ENCODE results near the gene CEP72.
"Not testable (repeated sequence)": the region's sequence is repeated elsewhere in the genome, so short reads cannot be mapped to it uniquely, and the experiment has no call there.

CEP72 gene

DNA sequence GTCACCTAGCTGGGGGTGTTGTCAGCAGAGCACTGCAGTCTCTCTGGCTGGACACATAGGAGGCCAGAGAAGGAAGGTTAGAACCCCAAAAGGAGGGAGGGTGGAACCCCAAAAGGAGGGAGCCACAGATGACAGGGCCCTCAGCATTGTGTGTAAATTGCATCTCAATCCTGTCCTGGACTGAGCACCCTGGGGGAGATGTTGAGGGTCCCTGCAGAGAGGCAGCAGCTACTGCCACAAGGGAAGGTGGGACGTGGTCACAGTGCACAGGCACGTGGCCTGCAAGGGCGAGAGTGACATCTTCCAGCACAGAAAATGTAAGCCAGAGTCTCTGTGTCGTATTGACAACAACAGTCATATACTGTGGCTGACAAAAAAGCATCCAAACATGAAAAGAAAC lies 36.5 kb upstream of the CEP72 start:
- Mint-ChIP-seq H3K27ac (no peak overlapping the region), H3K9me3 (no peaks in the 10 kb centered on the region), H3K36me3 (no peaks in the 10 kb centered on the region), H3K4me3 (no peak overlapping the region), H3K4me1 (no peaks in the 10 kb centered on the region), H3K27me3 (peaks cover 13% of the 10 kb centered on the region)

DNA sequence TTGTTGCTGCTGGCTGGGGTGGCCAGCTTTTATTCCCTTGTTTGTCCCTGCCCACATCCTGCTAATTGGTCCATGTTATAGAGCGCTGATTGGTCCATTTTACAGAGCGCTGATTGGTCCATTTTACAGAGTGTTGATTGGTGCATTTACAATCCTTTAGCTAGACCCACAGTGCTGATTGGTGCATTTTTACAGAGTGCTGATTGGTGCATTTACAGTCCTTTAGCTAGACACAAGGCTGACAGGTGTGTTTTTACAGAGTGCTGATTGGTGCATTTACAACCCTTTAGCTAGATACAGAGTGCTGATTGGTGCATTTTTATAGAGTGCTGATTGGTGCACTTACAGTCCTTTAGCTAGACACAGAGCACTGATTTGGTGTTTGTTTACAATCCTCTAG lies 34.9 kb upstream of the CEP72 start:
- H3K4me1 Mint-ChIP-seq, H3K9me3 Mint-ChIP-seq, H3K36me3 Mint-ChIP-seq, H3K27ac Mint-ChIP-seq, H3K4me3 Mint-ChIP-seq: not testable (repeated sequence)
- peaks cover 18% of the 10 kb centered on the region for H3K27me3 Mint-ChIP-seq

DNA sequence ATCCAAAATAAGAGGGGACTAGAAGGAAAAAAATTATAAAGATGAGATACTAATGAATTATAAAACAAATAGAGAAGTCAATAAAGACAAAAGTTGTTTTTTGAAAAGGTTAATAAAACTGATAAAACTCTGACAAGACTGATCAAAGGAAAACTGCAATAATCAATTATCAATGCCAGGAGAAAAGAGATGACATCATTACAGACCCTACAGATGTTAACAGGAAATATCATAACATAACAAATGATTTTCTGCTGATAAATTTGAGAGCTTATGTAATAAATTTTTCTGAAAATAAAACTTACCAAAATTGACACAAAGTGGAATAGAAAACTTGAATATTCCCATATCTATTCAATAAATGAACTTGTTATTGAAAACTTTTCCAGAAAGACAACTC lies 34.3 kb upstream of the CEP72 start:
- Mint-ChIP-seq H3K4me3 (no peak overlapping the region), H3K9me3 (no peaks in the 10 kb centered on the region), H3K36me3 (no peaks in the 10 kb centered on the region), H3K27me3 (peaks cover 18% of the 10 kb centered on the region), H3K27ac (no peak overlapping the region), H3K4me1 (no peaks in the 10 kb centered on the region)

DNA sequence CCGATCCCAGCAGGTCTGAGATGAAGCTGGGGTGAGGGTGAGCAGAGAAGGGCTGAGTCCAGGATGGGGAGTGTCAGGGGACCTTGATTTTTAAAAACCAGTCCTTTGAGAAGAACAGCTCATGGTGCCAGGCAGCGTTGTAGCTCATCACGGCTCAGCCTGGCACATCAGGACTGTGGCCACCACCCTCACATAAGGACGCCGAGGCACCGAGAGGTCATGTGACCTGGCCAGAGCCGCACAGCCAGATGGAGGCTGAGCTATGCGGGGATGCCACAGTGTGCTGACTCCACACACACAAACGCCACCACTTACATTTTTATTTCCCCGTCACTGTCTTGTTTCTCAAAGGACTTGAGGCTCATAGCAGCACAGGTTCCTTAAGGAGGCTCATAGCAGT lies 32.9 kb upstream of the CEP72 start:
- no peak overlapping the region for H3K27ac Mint-ChIP-seq
- no peaks in the 10 kb centered on the region for H3K36me3 Mint-ChIP-seq
- no peaks in the 10 kb centered on the region for H3K9me3 Mint-ChIP-seq
- H3K4me3 Mint-ChIP-seq = no peak overlapping the region
- H3K4me1 Mint-ChIP-seq = no peaks in the 10 kb centered on the region
- peaks cover 24% of the 10 kb centered on the region for H3K27me3 Mint-ChIP-seq

DNA sequence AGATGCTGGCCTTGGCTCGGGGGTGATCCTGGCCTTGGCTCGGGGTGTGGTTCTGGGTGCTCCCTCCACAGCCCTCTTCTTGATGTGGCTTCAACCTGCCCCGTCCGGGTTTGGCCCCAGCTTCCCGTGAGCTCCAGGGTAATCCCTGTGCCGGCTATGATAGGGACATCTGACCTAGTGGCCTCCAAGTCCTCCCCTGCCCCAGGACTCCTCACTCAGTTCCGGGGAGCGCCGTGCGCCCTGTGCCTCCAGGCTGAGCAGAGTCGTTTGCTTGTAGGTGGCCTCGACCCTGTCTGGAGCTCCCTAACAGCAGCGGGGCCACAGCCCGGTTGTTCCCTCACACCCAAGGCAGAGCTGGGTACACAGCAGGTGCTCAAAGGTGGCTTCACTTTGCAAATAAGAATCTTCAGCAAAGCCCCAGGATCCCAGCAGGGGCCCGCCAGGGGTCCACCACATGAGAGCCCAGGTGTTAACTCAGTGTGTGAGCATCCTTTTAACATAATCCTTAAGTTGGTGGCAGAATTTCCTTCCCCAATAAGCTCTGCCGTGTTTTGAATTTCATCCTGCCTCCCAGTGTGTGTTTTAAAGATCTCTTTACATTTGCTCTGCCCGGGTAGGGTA lies 32.3 kb upstream of the CEP72 start:
- Mint-ChIP-seq H3K27me3 (peaks cover 24% of the 10 kb centered on the region), H3K36me3 (no peaks in the 10 kb centered on the region), H3K4me3 (no peak overlapping the region), H3K4me1 (no peaks in the 10 kb centered on the region), H3K9me3 (no peaks in the 10 kb centered on the region), H3K27ac (no peak overlapping the region)

DNA sequence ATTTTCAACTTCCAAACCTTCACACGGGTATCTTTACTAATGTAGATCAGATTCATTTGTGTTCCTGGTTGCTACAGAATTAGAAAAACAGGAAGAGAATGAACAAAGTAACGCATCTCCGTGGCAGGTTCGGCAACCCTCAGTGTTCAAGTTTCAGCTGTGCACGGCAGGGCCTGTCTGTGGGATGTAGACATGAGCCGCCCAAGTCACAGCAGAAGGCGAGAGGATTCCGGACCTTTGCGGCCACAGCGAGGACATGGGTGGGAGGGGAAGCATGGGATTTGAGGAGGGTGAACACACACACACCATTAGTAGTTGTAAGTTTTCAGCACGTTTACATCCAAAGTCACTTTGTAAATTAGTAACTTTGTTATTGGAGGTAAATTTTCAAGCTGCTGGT lies 31.7 kb upstream of the CEP72 start:
- Mint-ChIP-seq H3K36me3 (no peaks in the 10 kb centered on the region), H3K27me3 (peaks cover 23% of the 10 kb centered on the region), H3K9me3 (no peaks in the 10 kb centered on the region), H3K27ac (no peak overlapping the region), H3K4me1 (no peaks in the 10 kb centered on the region), H3K4me3 (no peak overlapping the region)

DNA sequence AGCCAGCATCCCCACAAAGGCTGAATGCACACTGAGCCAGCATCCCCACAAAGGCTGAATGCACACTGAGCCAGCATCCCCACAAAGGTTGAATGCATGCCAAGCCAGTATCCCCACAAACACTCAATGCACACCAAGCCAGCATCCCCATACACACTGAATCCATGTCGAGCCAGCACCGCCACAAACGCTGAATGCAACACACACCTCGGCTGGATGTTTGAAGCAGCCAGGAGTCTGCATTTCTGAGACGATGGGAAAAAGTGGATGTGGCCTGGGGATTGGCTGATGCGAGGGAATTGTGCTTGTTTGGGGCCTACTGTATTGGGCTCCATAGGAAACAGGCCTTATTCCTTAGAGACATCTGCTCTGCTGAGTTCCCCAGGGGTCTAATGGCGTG lies 30.9 kb upstream of the CEP72 start:
- no peaks in the 10 kb centered on the region for H3K36me3 Mint-ChIP-seq
- no peak overlapping the region for H3K4me3 Mint-ChIP-seq
- peaks cover 25% of the 10 kb centered on the region for H3K27me3 Mint-ChIP-seq

DNA sequence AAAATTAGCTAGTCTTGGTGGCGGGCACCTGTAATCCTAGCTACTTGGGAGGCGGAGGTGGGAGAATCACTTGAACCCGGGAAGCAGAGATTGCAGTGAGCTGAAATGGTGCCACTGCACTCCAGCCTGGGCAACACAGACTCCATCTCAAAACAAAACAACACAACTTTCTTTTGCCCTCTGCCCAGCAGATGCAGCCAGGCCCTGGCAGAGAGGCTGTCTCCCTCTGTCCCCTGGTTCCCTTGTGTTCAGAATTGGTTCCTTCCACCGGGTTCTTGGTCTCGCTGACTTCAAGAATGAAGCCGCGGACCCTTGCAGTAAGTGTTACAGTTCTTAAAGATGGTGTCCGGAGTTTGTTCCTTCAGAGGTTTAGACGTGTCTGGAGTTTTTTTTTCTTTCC lies 30.2 kb upstream of the CEP72 start:
- Mint-ChIP-seq H3K36me3 (no peaks in the 10 kb centered on the region), H3K9me3 (no peaks in the 10 kb centered on the region), H3K27ac (no peak overlapping the region), H3K4me1 (no peaks in the 10 kb centered on the region), H3K27me3 (peaks cover 21% of the 10 kb centered on the region), H3K4me3 (no peak overlapping the region)

More for the DNA sequence above, 30.9 kb upstream of the CEP72 start:
- no peak overlapping the region for H3K27ac Mint-ChIP-seq
- no peaks in the 10 kb centered on the region for H3K9me3 Mint-ChIP-seq
- H3K4me1 Mint-ChIP-seq = no peaks in the 10 kb centered on the region

DNA sequence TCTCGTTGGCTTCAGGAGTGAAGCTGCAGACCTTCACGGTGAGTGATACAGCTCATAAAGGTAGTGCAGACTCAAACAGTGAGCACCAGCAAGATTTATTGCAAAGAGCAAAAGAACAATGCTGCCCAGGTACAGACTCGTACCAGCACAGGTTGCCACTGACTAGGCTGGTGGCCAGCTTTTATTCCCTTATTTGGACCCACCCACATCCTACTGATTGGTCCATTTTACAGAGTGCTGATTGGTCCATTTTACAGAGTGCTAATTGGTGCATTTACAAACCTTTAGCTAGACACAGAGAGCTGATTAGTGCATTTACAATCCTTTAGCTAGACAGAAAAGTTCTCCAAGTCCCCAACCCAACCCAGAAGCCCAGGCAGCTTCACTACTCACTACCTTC lies 29.7 kb upstream of the CEP72 start:
- H3K4me1 Mint-ChIP-seq, H3K27ac Mint-ChIP-seq, H3K9me3 Mint-ChIP-seq, H3K4me3 Mint-ChIP-seq, H3K36me3 Mint-ChIP-seq: not testable (repeated sequence)
- peaks cover 21% of the 10 kb centered on the region for H3K27me3 Mint-ChIP-seq

DNA sequence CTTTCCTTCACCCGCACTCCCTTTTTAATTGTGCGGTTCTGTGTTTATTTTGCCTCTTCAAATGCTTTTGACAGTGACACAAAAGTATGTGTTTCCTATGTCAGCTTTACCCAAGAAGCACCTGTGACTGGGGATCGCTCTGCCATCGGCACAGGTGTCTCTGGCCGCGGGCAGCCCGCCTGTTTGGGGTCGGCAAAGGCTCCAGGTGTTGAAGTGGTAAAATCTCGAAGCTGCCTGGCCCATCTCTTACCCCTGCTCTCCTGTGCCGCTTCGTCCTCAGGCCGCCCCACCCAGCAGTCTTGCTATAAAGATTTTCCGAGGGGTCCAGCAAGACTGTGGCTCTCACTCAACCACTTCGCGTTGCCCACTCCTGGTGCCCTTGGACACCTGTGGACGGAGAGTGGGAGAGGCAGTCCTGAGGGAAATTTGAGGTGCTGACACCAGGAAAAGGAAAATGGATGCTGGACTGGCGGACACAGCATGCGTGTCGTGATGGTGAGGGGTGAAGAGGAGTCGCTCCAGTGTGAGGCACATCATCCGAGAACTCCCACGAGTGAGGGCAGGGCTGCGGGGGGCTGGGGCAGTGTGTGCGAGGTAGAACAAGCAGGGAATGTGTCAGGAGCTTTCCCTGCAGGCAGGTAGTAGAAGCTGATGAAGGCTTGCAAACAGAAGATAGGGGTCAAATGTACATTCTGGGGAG lies 29.1 kb upstream of the CEP72 start:
- Mint-ChIP-seq H3K4me3 (no peak overlapping the region), H3K4me1 (no peaks in the 10 kb centered on the region), H3K27me3 (peaks cover 21% of the 10 kb centered on the region), H3K9me3 (no peaks in the 10 kb centered on the region), H3K27ac (no peak overlapping the region), H3K36me3 (no peaks in the 10 kb centered on the region)

DNA sequence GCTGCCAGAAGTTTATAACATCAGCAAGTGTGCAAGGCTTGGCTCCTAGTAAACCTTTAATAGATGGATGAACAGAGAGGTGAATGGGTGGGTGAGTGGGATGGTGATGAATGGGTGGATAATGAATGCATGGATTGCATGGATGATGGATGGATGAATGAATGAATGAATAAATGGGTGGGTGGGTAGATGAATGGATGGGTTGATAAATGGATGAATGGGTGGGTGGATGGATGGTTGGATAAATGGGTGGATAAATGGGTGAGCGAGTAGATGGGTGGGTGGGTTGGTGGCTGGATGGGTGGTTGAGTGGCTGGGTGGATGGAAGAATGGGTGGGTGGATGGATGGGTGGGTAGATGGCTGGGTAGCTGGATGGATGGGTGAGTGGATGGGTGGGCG lies 28.5 kb upstream of the CEP72 start:
- Mint-ChIP-seq H3K4me1 (no peaks in the 10 kb centered on the region), H3K9me3 (no peaks in the 10 kb centered on the region), H3K27me3 (peaks cover 17% of the 10 kb centered on the region), H3K4me3 (no peak overlapping the region), H3K27ac (no peak overlapping the region), H3K36me3 (no peaks in the 10 kb centered on the region)

DNA sequence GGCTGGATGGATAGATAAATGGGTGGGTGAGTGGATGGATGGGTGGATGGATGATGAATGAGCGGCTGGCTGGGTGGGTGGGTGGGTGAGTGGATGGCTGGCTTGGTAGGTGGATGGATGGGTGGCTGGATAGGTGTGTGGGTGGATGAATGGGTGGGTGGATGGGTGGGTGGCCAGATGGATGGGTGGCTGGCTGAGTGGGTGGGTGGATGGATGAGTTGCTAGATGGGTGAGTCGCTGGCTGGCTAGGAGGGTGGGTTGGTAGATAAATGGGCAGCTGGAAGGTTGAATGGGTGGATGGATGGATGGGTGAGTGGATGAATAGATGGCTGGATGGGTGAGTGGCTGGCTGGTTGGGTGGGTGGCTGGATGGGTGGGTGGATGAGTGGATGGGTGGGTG lies 27.9 kb upstream of the CEP72 start:
- H3K9me3 Mint-ChIP-seq = no peaks in the 10 kb centered on the region
- peaks cover 17% of the 10 kb centered on the region for H3K27me3 Mint-ChIP-seq
- H3K36me3 Mint-ChIP-seq = no peaks in the 10 kb centered on the region
- H3K4me3 Mint-ChIP-seq = no peak overlapping the region
- no peaks in the 10 kb centered on the region for H3K4me1 Mint-ChIP-seq
- H3K27ac Mint-ChIP-seq = no peak overlapping the region

DNA sequence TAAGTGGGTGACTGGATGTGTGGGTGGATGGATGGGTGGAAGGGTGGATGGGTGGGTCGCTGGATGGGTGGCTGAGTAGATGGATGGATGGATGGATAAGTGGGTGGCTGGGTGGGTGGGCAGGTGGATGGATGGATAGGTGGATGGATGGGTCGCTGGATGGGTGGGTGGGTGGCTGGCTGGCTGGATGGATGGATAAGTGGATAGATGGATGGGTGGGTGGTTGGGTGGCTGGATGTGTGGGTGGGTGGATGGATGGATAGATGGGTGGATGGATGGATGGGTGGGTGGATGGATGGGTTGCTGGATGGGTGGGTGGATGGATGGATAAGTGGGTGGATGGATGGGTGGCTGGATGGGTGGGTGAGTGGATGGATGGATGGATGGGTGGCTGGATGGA lies 27.3 kb upstream of the CEP72 start:
- H3K36me3 Mint-ChIP-seq = no peaks in the 10 kb centered on the region
- H3K27me3 Mint-ChIP-seq = peaks cover 20% of the 10 kb centered on the region
- H3K9me3 Mint-ChIP-seq = no peaks in the 10 kb centered on the region
- H3K4me1 Mint-ChIP-seq = no peaks in the 10 kb centered on the region
- H3K27ac Mint-ChIP-seq = no peak overlapping the region
- H3K4me3 Mint-ChIP-seq = no peak overlapping the region

DNA sequence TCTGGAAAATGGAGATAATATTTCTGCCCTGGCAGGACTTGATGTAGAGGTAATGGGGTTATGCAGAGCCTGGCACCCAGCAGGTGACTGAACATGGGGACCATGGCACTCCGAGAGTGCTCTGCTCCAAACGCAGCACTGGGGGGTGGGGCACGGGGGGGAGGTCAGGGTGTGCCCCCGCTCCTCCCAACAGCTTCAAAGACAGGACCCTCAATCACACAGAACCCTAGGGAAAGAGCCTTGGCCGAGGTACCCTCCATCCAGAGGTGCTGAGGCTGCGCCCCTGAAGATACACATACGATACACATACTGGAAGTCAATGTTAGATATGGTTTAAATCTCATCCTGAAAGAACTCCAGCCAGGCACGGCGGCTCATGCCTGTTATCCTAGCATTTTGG lies 26.6 kb upstream of the CEP72 start:
- H3K4me3 Mint-ChIP-seq = no peak overlapping the region
- no peaks in the 10 kb centered on the region for H3K9me3 Mint-ChIP-seq
- H3K27me3 Mint-ChIP-seq = peaks cover 16% of the 10 kb centered on the region
- no peaks in the 10 kb centered on the region for H3K36me3 Mint-ChIP-seq
- H3K27ac Mint-ChIP-seq = no peak overlapping the region
- no peaks in the 10 kb centered on the region for H3K4me1 Mint-ChIP-seq

DNA sequence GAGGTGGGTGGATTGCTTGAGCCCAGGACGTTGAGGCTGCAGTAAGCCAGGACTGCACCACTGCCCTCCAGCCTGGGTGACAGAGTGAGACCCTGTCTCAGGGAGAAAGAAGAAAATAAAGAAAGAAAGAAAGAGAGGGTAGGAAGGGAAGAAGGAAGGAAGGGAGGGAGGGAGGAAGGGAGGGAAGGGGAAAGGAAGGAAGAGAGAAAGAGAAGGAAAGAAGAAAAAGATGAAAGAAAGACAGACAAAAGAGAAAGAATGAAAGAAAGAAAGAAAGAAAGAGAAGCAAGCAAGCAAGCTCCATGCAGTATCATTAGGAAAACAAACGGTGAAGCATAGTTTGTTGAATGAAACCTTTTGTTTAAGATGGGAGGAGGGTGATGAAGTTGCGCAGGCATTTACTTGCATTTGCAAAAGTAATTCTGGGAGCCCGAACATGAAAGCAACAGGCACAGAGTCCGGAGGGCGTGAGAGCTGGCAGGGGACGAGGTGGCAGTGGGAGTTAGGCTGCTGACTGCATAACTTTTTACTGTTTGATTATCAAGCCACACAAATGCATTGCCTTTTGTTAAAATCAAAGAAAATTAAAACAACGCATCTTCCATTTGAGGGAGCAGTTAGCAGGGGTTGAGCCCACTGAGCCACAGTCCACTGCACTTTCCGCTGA lies 26.0 kb upstream of the CEP72 start:
- Mint-ChIP-seq H3K36me3 (no peaks in the 10 kb centered on the region), H3K9me3 (no peaks in the 10 kb centered on the region), H3K4me3 (no peak overlapping the region), H3K27me3 (peaks cover 14% of the 10 kb centered on the region), H3K27ac (no peak overlapping the region), H3K4me1 (no peaks in the 10 kb centered on the region)

DNA sequence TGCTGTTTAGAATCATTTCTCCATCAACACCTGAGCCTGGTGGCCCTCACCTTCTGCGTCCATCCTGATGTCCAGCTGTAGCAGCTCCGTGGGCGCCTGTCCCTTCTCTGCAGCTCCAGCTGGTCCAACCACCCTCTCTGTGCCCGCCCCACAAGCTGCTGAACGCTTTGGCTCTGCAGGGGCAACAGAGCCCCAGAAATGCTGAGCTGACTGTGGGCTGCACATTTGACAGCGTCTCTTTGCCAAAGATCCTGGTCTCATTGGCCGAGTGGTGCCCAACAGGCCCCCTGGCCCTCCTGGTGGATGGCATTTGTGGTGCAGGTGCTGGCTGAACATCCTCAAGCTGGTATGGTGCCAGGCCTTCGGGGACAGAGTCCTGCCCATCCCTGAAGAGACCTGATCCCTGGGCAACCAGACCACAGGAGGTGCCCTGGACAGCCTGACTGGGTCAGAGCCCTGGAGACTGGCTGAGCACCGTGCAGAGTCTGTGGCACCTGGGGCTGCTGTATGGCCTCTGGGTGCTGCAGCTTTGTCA lies 25.3 kb upstream of the CEP72 start:
- no peak overlapping the region for H3K4me3 Mint-ChIP-seq
- no peaks in the 10 kb centered on the region for H3K9me3 Mint-ChIP-seq
- H3K36me3 Mint-ChIP-seq = no peaks in the 10 kb centered on the region
- peaks cover 20% of the 10 kb centered on the region for H3K27me3 Mint-ChIP-seq
- no peaks in the 10 kb centered on the region for H3K4me1 Mint-ChIP-seq
- H3K27ac Mint-ChIP-seq = no peak overlapping the region
